HepG2 (cell line): ENCODE data around the gene FSCN2. TPM values are rescaled to one million over a fixed set of nuclear protein-coding genes. Genes with fewer than 3 reads are reported as not detected.

Experiments
- CC2D1A ChIP-seq: sonication (generic); formaldehyde crosslinking; IDR thresholded peaks from 2 replicates; pipeline ENCODE4 v1.8.1; 2023; ENCODE audit warnings: mild to moderate bottlenecking, missing genetic modification reagents
- GABPB1 ChIP-seq: IDR thresholded peaks from 2 replicates; pipeline ENCODE4 v1.6.1; 2016; ENCODE audit warnings: mild to moderate bottlenecking, missing genetic modification reagents, moderate library complexity, missing compliant biosample characterization
- NR2C2 ChIP-seq: sonication (generic); formaldehyde crosslinking; IDR thresholded peaks from 2 replicates; pipeline ENCODE4 v1.4.0; 2020; ENCODE audit warnings: missing genetic modification reagents, mild to moderate bottlenecking, moderate library complexity, borderline replicate concordance
- ZNF75D ChIP-seq: sonication (generic); formaldehyde crosslinking; IDR thresholded peaks from 2 replicates; pipeline ENCODE4 v1.8.1; 2023; ENCODE audit warnings: missing genetic modification reagents, mild to moderate bottlenecking, borderline replicate concordance
- polyA plus RNA-seq, 8 experiments: library from polyadenylated mRNA; depleted of rRNA in 3 of 8; stranded (reverse) in 7 of 8; unstranded in 1 of 8; fragments of >200 nt; fragmentation: Illumina TruSeq in 4 of 8; extraction: Trizol in 4 of 8; gene quantifications; 2 replicates each; pipeline versions ENCODE4 v1.2.1 to v1.2.3, GENCODE V29; 2011 to 2016; ENCODE audit warnings: low read depth in 4 of 8, missing spikeins in 1 of 8, mixed read lengths in 1 of 8; ENCODE audit not compliant: insufficient read depth in 1 of 8
- total RNA-seq, 5 experiments: library from RNA; depleted of rRNA; stranded (reverse); fragments of >200 nt; fragmentation: Illumina TruSeq; extraction: Trizol; gene quantifications; 2 replicates each; pipeline ENCODE4 v1.2.3, GENCODE V29; 2016; ENCODE audit warnings: low read depth in 1 of 5
- TF ChIP-seq, protein P1 (sequence below): sonication (generic); formaldehyde crosslinking; IDR thresholded peaks from 2 replicates; pipeline ENCODE4 v1.5.1; 2020; ENCODE audit warnings: mild to moderate bottlenecking, missing genetic modification reagents, moderate library complexity
- TF ChIP-seq, protein P2 (sequence below): sonication (generic); formaldehyde crosslinking; conservative IDR thresholded peaks from 2 replicates; pipeline ENCODE4 v1.8.1; 2023; ENCODE audit warnings: missing genetic modification reagents
- TF ChIP-seq, protein P3 (sequence below): IDR thresholded peaks from 2 replicates; pipeline ENCODE4 v1.6.1; 2016; ENCODE audit warnings: low read depth, control low read depth

FSCN2 gene
- total and polyA plus RNA-seq, 2 of the 13 experiments (the other 11 are each of a cell fraction or from before 2014, with no cell fraction given): 0.09 TPM; not detected in 1

DNA sequence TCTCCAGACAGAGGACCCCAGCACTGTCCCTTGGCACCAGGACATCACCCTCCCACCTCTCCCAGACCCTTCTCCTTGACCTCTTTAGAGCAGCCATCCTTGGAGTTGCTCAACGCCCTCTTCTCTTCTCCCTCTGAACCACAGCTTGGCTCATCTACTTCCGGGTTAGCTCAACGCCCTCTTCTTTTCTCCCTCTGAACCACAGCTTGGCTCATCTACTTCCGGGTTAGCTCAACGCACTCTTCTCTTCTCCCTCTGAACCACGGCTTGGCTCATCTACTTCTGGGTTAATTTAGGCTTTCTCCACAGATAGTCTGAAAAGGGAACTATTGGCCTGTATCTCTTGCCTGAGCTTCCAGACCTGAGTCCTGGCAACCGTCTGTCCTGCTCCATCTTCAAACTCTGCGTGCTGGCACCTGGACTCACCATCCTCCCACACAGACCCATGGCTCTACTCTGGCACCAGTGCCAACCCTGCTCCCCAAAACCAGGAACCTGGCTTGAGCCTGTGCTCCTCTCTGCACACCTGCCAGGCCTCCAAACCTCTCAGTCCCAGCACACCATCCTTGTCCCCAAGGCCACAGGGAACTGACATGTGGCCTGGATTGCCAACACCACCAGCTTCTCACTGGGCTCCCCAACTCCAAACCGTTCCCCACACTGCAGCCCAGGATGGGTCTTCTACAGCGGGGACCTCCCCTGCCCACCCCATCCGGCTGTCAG lies 49.3 kb downstream of the FSCN2 start (continued):
- TF ChIP-seq, protein P1, sequence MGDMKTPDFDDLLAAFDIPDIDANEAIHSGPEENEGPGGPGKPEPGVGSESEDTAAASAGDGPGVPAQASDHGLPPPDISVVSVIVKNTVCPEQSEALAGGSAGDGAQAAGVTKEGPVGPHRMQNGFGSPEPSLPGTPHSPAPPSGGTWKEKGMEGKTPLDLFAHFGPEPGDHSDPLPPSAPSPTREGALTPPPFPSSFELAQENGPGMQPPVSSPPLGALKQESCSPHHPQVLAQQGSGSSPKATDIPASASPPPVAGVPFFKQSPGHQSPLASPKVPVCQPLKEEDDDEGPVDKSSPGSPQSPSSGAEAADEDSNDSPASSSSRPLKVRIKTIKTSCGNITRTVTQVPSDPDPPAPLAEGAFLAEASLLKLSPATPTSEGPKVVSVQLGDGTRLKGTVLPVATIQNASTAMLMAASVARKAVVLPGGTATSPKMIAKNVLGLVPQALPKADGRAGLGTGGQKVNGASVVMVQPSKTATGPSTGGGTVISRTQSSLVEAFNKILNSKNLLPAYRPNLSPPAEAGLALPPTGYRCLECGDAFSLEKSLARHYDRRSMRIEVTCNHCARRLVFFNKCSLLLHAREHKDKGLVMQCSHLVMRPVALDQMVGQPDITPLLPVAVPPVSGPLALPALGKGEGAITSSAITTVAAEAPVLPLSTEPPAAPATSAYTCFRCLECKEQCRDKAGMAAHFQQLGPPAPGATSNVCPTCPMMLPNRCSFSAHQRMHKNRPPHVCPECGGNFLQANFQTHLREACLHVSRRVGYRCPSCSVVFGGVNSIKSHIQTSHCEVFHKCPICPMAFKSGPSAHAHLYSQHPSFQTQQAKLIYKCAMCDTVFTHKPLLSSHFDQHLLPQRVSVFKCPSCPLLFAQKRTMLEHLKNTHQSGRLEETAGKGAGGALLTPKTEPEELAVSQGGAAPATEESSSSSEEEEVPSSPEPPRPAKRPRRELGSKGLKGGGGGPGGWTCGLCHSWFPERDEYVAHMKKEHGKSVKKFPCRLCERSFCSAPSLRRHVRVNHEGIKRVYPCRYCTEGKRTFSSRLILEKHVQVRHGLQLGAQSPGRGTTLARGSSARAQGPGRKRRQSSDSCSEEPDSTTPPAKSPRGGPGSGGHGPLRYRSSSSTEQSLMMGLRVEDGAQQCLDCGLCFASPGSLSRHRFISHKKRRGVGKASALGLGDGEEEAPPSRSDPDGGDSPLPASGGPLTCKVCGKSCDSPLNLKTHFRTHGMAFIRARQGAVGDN (CRISPR knock-in tag): peak; percentile 54
- TF ChIP-seq, protein P2, sequence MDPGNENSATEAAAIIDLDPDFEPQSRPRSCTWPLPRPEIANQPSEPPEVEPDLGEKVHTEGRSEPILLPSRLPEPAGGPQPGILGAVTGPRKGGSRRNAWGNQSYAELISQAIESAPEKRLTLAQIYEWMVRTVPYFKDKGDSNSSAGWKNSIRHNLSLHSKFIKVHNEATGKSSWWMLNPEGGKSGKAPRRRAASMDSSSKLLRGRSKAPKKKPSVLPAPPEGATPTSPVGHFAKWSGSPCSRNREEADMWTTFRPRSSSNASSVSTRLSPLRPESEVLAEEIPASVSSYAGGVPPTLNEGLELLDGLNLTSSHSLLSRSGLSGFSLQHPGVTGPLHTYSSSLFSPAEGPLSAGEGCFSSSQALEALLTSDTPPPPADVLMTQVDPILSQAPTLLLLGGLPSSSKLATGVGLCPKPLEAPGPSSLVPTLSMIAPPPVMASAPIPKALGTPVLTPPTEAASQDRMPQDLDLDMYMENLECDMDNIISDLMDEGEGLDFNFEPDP: no peak
- TF ChIP-seq CC2D1A (CRISPR knock-in tag) (no peak), ZNF75D (CRISPR knock-in tag) (0 out of 2 replicates have a peak, but pooled peaks have one; percentile 48), GABPB1 (CRISPR knock-in tag) (peak; percentile 59), NR2C2 (CRISPR knock-in tag) (peak; percentile 97)
- TF ChIP-seq, protein P3, sequence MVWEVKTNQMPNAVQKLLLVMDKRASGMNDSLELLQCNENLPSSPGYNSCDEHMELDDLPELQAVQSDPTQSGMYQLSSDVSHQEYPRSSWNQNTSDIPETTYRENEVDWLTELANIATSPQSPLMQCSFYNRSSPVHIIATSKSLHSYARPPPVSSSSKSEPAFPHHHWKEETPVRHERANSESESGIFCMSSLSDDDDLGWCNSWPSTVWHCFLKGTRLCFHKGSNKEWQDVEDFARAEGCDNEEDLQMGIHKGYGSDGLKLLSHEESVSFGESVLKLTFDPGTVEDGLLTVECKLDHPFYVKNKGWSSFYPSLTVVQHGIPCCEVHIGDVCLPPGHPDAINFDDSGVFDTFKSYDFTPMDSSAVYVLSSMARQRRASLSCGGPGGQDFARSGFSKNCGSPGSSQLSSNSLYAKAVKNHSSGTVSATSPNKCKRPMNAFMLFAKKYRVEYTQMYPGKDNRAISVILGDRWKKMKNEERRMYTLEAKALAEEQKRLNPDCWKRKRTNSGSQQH: 0 out of 2 replicates have a peak, but pooled peaks have one; percentile 10
